ENCODE data around the gene SSC5D. TPM values are rescaled to one million over a fixed set of nuclear protein-coding genes. Genes with fewer than 3 reads are reported as not detected.

SSC5D gene
- total RNA-seq, 4 donors from 2014 or later: 2.1 to 16.7 (median 9.1) TPM

DNA sequence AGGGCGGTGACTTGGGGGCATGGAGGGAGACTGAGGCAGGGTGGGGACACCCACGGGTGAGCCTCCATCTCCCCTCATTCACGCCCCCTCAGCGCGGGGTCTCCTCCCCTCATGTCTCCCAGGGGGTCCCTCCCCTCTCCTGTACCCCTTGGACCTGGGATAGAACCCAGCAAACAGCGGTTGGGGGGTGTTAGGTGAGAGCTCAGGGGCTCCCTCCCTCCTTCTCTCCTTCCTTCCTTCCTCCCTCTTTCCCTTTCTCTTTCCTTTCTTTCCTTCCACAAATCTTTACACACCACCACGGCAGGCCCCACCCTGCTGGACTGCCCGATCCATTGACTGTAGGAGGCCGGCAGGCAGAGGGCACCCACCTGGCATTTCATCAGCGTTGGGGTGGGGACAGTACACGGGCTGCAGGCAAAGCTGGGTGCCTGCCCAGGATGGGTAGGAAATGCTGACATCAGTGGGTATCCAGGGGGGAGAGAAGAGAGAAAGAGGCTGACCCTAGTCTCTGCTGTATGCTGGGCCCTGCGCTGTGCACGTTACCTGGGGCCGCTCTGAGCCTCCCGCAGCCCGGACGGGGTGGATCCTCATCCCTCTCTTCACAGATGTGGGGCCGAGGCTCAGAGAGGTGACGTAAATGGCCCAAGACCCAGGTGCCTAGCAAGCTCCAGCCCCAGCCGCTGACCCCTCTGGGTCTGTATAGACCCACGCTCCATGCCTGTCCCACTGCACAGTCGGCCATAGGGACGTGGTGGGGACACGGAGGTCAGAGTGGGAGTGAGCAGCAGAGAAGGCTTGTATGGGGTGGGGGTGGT lies 3.5 kb downstream of the SSC5D start:
- TF ChIP-seq, protein P1, sequence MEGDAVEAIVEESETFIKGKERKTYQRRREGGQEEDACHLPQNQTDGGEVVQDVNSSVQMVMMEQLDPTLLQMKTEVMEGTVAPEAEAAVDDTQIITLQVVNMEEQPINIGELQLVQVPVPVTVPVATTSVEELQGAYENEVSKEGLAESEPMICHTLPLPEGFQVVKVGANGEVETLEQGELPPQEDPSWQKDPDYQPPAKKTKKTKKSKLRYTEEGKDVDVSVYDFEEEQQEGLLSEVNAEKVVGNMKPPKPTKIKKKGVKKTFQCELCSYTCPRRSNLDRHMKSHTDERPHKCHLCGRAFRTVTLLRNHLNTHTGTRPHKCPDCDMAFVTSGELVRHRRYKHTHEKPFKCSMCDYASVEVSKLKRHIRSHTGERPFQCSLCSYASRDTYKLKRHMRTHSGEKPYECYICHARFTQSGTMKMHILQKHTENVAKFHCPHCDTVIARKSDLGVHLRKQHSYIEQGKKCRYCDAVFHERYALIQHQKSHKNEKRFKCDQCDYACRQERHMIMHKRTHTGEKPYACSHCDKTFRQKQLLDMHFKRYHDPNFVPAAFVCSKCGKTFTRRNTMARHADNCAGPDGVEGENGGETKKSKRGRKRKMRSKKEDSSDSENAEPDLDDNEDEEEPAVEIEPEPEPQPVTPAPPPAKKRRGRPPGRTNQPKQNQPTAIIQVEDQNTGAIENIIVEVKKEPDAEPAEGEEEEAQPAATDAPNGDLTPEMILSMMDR (IDR thresholded peaks at IDR 0.05; ENCODE audit: low read depth): no peak

DNA sequence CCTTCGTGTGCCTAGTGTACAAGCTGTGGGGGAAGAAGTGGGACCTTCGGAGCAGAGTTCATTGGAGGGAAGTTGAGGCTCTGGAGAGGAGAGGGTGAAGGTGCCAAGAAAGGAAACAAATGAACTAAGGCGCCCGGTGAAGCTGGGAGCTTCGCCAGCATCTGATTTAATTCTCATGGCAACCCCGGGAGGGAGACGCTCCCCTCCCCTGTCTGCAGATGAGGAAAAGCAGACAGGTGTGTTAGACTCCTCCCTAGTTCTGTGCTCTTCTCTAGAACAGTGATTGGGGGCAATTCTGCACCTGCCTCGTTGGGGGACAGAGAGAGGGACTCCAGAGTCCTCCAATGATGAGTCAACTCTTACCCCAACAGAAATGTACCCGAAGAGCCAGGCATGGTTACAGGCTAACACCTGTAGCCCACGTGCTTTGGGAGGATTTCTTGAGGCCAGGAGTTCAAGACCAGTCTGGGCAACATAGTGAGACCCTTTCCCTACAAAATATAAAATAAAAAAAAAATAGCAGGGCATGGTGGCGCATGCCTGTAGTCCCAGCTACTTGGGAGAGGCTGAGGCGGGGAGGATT lies 4.2 kb downstream of the SSC5D start:
- TF ChIP-seq, protein P1 (IDR thresholded peaks at IDR 0.05; ENCODE audit: low read depth): no peak

DNA sequence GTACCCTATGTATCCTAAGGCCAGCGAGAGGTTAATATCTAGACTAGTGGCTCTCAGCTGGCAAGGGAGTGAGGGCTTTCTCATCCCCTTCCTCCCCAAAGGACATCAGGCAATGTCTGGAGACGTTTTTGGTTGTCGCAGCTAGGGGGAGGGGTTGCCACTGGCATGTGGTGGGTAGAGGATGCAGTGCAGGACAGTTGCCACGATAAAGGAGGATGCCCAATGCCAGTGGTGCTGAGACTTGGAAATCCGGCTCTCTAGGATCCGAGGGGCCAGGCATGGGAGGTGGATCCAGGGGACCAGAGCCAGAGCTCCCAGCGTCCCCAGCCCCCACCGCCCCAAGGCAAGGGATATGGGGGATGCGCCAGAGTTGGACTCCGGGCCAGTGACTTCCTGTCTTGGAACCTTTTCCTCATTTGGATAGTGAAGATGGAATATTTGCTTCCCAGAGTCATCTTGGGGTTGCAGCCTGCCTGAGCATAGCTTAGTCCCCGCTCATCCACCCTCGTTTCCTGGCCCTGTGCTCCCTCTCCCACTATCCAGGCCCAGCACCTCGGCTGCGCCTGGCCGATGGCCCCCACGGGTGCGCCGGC lies 4.9 kb downstream of the SSC5D start:
- TF ChIP-seq, protein P1 (IDR thresholded peaks at IDR 0.05; ENCODE audit: low read depth): no peak

DNA sequence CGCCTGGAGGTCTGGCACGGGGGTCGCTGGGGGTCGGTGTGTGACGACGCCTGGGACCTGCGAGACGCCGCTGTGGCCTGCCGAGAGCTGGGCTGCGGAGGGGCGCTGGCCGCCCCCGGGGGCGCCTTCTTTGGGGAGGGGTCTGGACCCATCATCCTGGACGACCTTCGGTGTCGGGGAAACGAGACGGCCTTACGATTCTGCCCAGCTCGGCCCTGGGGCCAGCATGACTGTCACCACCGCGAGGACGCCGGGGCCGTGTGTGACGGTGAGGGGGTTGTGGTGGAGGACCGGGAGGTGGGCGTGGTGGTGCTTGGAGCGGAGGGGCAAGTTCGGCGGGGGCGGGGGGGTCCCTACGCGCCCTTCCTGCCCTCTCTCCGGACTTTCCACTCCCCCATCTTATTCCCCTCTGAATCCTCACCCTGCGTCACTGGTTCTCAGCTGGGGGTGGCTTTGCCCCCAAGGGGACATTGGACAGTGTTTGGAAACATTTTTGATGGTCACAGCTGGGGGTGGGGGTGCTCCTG lies 5.5 kb downstream of the SSC5D start:
- TF ChIP-seq, protein P1 (IDR thresholded peaks at IDR 0.05; ENCODE audit: low read depth): no peak

DNA sequence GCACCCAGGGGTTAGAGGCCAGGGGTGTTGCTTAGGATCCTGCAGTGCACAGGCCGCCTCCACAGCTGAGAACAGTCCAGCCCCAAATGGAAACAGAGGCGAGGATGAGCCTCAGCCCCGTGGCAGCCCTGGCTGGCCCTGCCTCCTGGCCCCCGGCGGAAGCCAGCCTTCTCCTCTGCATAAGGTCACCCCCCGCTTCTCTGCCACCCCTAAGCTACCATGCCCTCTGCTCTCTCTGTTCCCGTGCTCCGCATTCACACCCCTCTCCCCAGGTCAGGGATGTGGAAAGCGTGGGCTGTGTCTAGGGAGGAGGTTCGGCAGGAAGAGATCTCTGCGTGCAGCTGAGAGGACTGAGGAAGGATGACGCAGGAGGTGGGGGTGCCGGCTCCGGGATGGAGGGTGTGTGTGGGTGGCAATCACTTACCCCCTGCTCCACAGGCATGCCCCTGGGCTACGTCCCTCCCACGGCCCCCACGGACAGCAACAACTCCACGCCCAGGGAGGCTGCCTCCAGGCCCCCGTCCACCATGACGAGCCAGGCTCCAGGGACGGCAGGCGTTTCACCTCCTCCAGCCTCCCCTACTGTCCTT lies 6.0 kb downstream of the SSC5D start:
- TF ChIP-seq, protein P1 (IDR thresholded peaks at IDR 0.05; ENCODE audit: low read depth): no peak

DNA sequence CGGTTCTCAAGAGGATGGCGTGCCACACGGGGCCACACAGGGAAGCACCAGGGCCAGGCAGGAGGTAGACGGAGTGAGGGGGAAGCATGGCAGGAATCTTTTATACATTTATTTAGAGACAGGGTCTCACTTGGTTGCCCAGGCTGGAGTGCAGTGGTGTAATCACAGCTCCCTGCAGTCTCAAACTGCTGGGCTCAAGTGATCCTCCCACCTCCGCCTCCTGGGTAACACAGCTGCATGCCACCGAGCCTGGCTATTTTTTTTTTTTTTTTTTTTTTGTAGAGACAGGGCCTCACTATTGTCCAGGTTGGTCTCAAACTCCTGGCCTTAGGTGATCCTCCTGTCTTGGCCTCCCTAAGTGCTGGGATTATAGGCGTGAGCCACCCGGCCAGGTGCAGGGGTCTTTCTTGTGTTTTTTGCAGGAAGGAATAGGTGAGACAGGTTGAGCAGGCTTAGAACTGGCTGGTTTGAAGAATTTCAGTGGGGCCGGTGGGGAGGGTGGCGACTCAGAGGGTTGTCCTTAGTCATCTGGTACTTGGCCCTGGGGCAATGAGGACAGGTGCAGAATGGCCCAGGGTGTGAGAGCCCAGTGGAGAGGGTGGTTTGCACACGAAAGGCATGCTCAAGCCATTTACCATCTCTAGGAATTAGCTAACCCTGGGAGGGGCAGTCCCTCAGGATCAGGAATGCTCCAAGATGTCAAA lies 7.6 kb downstream of the SSC5D start:
- TF ChIP-seq, protein P1 (IDR thresholded peaks at IDR 0.05; ENCODE audit: low read depth): no peak
